GM19463 (cell line): ENCODE results near the gene ZCCHC3.

Source experiments
- ATAC-seq: cut with Tn5 transposase; IDR thresholded peaks from one replicate; pipeline ENCODE4 v1.9.1; 2021; ENCODE audit warnings: mild to moderate bottlenecking, moderate library complexity; ENCODE audit not compliant: unreplicated experiment

The ZCCHC3 gene

DNA sequence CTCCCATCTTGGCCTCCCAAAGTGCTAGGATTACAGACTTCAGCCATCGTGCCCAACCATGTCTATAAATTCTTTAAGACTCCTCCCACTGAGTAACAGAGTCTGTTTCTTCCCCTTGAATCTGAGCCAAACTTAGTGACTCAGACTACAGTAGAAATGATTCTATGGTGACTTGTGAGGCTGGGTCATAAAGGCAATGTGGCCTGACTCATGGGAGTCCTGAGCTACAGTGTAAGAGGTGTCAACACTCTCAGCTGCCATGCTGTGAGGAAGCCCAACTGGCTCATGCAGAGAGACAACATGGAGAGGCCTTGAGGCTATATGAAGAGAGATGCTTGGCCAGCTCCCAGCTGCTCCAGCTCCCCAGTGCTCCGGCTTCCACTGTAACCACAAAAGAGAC, 44.3 kb downstream of the ZCCHC3 start:
- ATAC-seq = no peak

DNA sequence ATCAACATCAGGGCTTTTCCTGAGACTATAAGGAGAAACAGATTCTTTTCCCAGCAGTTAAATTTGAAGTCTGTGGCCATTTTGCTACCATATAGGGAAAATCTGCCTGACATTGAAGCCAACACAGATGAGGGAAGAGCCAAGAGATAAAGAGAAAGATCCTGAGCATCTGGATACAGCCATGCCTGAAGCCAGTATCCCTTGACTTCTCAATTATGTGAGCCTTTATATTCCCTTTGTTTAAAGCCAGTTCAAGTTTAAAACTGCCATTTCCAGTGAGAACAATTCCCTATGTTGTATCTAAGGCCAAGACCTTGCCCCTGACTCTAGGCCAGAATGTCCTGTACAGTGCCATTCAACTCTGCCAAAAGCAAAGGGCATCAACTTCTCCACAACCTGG, 45.7 kb downstream of the ZCCHC3 start:
- no peak for ATAC-seq

DNA sequence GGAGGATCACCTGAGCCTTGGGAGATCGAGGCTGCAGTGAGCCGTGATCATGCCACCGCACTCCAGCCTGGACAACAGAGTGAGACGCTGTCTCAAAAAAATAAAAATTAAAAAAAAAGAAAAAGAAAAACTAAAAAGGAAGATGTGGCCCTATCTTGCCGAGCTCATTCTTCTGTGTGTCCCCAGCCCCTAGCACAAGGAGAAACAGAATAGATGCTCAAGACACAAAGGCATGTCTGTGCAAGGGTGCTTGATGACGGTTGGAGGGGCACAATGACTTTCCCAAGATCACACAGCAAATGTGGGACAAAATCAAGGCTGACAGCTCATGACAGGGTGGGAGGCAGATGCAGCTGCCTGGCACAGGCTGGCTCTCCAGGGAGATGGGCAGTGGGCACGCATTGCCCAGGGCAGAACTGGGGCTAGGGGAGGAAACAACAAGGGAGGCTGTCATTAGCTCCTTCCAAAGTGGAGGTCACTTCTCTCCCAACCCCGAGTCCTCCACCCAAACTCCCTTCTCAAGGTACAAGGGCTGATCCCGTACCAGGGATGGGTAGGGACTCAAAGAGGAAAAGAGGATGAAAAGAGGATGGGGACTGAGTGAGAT, 48.8 kb downstream of the ZCCHC3 start:
- ATAC-seq = no peak

DNA sequence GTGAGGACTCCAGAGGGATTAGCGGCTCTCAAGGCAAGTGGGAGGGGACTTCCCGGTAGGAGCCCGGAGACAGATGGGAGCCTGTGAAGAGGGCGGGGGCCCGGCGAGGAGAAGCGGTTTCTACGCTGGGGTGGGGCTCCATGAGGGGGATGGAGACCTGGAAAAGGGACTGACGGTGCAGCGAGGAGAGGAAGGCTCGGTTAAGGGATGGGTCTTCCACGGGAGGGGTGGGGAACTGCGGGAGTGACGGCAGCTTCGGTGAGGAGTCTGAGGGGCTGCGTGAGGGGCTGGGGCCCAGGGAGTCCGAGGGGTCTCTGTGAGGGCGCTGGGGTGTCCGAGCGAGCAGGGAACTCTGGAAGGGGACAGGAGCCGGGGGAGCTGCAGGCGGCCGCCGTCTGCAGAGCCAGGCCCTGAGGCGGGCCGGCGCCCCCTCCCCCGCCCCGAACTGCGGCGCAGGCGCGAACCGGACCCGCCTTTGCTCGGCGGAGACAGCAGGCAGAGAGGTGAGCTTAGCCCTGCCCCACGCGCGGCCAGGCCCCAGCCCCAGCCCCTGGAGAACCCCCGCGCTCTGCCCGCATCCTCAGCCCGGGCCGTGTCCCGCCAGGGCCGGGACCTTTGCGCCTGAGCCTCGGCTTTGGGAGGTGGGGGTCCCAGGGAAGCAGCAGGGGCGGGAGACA, 49.4 kb downstream of the ZCCHC3 start, which contains the start of gene NRSN2:
Gene NRSN2, plus strand, starts transcription at position 472 of the 677 bp plus-strand sequence. CDS start 2,533 bp downstream, outside the sequence.
- ATAC-seq = peak; percentile 37

DNA sequence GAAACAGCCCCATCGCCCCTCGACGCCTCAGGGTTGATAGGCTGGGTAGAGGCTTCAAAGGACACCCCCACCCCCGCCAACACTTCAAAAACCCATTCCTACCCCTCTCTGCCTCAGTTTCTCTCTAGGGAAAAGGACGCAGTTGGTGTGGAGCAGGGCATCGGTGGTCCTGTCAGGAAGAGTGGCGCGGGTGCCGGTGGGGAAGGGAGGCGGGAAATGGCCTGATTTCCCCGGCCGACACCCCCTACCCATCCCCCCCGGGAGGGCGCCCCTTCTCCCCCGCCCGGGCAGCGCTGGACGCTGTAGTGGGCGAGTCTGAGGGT, 49.9 kb downstream of the ZCCHC3 start:
- ATAC-seq = no peak

DNA sequence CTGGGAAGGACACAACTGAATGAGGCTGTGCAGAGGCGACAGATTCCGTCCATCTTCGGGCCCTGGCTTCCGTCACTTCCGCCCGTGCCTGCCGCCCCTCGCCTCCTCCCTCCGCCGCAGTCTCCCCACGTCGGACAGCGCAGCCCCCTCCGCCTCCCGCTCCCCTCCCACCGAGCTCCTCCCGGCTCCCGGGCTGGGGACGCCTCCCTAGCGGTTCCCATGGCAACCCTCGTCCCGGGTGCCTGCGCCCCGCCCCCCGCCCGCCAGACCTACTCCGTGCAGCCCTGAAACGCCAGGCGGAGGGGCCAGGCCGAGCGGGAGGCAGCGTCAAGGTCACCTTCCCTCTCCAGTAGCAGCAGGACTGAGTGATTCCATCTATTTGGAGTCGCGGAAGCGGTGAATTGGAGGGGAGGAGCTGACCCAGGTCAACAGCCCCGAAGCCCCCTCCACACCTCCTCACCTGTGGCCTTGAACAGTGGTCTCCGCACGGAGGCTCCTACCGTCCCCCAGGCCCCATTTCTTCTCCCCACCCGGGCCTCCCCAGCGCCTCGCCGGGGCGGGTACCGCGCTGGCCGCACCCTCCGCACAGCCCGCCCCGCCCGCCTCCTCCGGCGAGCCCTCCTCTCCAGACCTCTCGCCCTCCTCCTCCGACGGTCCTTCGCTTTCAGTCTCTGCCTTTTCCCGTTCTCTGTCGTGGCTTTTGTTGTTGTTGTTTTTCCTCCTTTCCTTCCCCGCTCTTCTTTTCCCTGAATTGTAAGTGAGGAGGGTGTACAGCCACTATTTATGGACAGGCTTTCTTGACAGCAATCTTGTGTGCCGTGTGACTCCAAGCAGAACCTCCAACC, 50.5 kb downstream of the ZCCHC3 start:
- ATAC-seq = peak; percentile 78

DNA sequence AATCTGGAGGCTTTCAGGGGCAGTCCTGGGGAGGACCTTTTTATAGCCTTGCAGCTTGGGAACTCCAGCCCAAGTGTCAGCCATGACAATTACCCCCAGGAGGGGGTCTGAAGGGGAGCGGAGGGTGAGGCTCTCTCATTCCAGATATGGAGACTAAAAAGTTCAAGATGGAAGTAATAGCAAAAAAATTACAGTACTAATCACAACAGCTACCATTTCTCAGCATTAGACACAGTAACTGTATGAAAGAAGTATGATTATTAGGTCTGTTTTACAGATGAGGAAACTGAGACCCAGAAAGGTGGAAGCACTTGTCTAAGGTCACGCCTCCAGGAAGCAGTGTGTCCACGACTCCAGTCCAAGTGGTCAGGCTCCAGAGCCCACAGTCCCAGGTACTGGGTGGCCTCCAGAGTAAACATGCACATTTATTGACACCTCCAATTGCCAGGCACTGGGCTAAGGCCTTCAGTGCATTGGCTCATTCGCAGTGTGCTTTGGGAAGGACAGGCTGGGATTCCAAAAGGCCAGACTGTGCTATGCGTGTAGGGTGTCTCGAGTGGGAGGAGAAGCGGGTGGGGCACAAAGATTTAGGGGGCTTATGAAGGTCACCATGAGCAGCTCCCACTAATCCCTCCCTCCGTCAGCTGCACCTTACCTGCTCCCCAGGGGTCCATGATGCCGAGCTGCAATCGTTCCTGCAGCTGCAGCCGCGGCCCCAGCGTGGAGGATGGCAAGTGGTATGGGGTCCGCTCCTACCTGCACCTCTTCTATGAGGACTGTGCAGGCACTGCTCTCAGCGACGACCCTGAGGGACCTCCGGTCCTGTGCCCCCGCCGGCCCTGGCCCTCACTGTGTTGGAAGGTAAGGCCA, 51.8 kb downstream of the ZCCHC3 start:
- no peak for ATAC-seq
